RPMI8226 (cell line): ENCODE measurements around the gene COX4I1.

ENCODE experiments used
- DNase-seq: peaks from one replicate; pipeline ENCODE4 v3.0.0-alpha.2; 2015

Gene COX4I1

GRCh38 chr16:85768199-85768598 is 31.3 kb upstream of the COX4I1 start:
- no peak for DNase-seq

GRCh38 chr16:85770741-85771140 is 28.8 kb upstream of the COX4I1 start:
- DNase-seq, result no peak

- no peak for DNase-seq
Measured at GRCh38 chr16:85773044-85773443, 26.5 kb upstream of the COX4I1 start.

- no peak for DNase-seq
Measured at GRCh38 chr16:85774136-85774535, 25.4 kb upstream of the COX4I1 start.

GRCh38 chr16:85774811-85775210 is 24.7 kb upstream of the COX4I1 start:
- DNase-seq, result no peak

GRCh38 chr16:85777583-85778310 is 21.7 kb upstream of the COX4I1 start:
- DNase-seq, result no peak

GRCh38 chr16:85778873-85779272 is 20.6 kb upstream of the COX4I1 start:
- DNase-seq, result no peak

GRCh38 chr16:85780281-85780680 is 19.2 kb upstream of the COX4I1 start:
- DNase-seq, result no peak

GRCh38 chr16:85781156-85781555 is 18.3 kb upstream of the COX4I1 start:
- DNase-seq, result no peak

GRCh38 chr16:85781695-85782370 is 17.7 kb upstream of the COX4I1 start:
- DNase-seq, result no peak

GRCh38 chr16:85782451-85782850 is 17.0 kb upstream of the COX4I1 start:
- DNase-seq, result no peak

- no peak for DNase-seq
Measured at GRCh38 chr16:85783441-85783840, 16.1 kb upstream of the COX4I1 start.

- DNase-seq, result no peak
Measured at GRCh38 chr16:85784813-85785212, 14.7 kb upstream of the COX4I1 start.

GRCh38 chr16:85785927-85786326 is 13.6 kb upstream of the COX4I1 start:
- DNase-seq, result no peak

GRCh38 chr16:85788819-85789218 is 10.7 kb upstream of the COX4I1 start:
- DNase-seq, result no peak

GRCh38 chr16:85789773-85790172 is 9.7 kb upstream of the COX4I1 start:
- no peak for DNase-seq

GRCh38 chr16:85793662-85794298 is 5.7 kb upstream of the COX4I1 start:
- DNase-seq, result no peak

GRCh38 chr16:85794696-85795095 is 4.8 kb upstream of the COX4I1 start:
- DNase-seq, result no peak

GRCh38 chr16:85796152-85796551 is 3.3 kb upstream of the COX4I1 start:
- DNase-seq, result no peak

GRCh38 chr16:85796599-85796998 is 2.9 kb upstream of the COX4I1 start:
- no peak for DNase-seq

- DNase-seq, result no peak
Measured at GRCh38 chr16:85798283-85798776, 1.2 kb upstream of the COX4I1 start.

- DNase-seq, result peak; percentile 15
Measured at GRCh38 chr16:85798901-85799496, 496 bp upstream of the COX4I1 start.

- no peak for DNase-seq
Measured at GRCh38 chr16:85800321-85800669, 800 bp downstream of the COX4I1 start.

- DNase-seq, result no peak
Measured at GRCh38 chr16:85803570-85803969, 4.1 kb downstream of the COX4I1 start.
